HG03442 (cell line): ENCODE data around the gene ARHGAP5.

Experiments used
- ATAC-seq: cut with Tn5 transposase; IDR thresholded peaks from one replicate; pipeline ENCODE4 v1.9.1; 2021; ENCODE audit warnings: mild to moderate bottlenecking, moderate library complexity; ENCODE audit not compliant: unreplicated experiment

Gene ARHGAP5, protein sequence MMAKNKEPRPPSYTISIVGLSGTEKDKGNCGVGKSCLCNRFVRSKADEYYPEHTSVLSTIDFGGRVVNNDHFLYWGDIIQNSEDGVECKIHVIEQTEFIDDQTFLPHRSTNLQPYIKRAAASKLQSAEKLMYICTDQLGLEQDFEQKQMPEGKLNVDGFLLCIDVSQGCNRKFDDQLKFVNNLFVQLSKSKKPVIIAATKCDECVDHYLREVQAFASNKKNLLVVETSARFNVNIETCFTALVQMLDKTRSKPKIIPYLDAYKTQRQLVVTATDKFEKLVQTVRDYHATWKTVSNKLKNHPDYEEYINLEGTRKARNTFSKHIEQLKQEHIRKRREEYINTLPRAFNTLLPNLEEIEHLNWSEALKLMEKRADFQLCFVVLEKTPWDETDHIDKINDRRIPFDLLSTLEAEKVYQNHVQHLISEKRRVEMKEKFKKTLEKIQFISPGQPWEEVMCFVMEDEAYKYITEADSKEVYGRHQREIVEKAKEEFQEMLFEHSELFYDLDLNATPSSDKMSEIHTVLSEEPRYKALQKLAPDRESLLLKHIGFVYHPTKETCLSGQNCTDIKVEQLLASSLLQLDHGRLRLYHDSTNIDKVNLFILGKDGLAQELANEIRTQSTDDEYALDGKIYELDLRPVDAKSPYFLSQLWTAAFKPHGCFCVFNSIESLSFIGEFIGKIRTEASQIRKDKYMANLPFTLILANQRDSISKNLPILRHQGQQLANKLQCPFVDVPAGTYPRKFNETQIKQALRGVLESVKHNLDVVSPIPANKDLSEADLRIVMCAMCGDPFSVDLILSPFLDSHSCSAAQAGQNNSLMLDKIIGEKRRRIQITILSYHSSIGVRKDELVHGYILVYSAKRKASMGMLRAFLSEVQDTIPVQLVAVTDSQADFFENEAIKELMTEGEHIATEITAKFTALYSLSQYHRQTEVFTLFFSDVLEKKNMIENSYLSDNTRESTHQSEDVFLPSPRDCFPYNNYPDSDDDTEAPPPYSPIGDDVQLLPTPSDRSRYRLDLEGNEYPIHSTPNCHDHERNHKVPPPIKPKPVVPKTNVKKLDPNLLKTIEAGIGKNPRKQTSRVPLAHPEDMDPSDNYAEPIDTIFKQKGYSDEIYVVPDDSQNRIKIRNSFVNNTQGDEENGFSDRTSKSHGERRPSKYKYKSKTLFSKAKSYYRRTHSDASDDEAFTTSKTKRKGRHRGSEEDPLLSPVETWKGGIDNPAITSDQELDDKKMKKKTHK (N-terminal part only)

DNA sequence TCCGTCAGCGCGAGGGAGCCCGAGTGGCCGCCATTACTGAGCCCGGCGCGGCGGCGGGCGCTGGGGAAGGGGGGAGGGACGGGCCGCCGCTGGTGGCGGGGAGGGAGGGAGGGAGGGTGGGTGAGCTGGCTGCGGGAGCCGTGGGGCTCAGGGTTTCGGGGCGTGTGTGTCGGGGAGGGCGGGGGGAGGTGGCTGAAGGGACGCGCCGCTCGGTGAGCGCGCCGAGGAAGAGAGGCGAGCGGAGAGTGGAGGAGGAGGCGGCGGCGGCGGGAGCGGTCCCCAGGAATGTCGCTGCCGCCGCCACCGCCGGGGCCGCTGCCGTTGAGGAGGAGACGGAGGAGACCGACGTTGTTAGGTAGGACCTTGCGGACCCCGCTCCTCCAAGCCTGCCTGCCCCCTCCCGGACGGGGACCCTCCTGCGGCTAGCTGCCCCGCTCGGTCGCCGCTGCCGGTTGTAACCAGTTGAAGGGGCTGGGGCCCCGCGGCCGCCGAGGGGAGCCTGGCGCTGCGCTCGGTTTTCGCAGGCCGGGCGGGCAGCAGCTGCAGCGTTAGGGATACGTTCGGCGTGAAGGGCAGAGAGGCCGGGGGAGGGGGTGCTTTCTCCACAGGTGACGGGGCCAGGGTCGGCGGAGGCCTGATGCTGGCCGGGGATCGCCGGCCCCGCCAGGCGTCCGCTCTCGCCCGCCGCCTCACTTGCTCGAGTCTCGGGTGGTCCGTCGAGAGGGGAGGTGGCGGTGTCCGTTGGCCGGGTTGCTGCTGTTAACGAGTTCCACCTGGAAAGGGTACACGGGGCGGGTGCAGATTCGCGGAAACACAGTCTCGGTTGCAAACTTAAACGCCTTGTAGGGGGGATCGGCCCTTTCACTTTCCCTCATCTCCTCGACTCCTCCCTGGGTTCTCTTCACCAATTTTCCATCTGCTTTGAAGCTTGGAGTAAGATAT lies at the start of gene ARHGAP5:
Gene ARHGAP5 (plus strand): TSS at position 224 of the 942 bp plus-strand sequence. CDS start 13,366 bp downstream, outside the sequence.
- ATAC-seq = peak; percentile 37

DNA sequence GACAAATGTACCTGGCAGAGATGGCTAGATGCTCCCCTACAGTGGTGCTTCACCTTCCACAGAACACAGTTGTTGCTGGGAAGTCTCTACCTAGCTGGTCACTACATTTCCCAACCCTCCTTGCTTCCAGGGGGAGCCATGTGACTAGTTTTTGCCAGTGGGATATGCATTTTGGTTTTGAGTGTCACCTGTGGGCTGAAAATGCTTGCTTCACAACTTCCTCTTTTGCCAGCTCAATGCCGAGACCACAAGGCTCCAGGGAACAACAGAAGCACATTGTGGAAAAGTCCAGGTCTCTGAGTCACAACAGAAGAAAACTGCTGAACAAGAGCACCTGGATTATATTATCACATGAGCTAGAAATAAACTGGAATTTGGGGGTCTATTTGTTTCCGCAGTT lies 48.5 kb upstream of the ARHGAP5 start:
- no peak for ATAC-seq

DNA sequence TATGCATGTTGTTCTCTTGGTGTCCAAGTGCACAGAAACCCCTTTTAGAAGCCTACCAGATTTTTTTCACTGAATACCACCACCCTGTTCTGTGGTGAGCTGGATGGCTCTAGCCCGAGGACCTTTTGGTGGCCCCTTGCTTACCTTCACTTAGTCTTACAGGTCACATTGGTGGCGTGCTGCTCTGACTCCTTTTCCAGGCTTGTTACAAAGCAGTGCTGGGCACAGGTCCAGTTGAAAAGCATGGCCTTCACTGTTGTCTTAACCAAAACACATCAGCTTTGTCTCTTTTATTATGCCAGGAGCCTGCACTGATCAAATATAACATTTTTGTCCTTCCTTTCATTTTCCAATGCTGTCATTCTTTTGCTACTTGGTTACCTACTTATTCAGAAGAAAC lies 43.6 kb upstream of the ARHGAP5 start:
- ATAC-seq = no peak

DNA sequence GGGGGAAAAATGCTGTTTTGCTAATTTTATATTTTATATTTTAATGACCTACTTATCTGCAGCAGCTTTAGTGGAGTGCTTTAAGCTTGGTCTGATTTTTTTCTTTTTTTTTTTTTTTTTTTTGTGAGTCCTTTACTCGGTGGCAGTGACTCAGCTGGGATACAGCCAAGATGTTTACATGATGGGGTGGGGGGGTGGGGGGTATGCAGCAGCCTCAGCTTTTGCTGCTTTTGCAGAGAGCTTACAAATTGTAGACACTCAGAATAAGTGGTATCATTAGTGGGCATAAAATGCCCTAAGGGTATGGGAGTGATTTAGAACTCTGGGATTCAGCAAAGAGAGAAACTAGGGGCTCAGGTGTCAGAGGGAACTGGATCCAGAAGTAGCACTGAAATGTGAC lies 38.2 kb upstream of the ARHGAP5 start:
- no peak for ATAC-seq

DNA sequence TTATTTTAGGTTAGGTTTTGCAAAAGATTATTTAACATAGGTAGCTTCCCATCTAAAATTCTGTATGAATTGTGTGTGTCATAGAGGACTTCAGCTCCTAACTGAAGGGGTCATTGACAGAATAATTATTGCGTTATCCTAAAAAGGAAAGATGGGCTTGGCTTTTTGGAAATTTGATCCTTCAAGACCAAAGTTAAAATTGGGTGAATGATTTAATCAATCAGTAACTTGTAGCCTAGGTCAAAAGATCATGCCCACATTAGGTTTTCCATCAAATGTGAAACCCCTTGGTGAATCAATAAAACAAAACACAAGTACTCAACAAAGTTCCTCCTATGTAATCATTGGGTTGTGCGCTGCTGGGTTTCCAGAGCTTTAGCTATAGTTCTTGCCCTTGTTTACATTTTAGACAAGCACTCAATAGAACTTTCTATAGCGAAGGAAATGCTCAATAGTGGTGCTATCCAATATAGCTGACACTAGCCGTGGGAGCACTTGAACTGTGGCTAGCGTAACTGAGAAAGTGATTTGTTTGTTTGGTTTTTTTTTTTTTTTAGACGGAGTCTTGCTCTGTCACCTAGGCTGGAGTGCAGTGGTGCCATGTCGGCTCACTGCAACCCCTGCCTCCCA lies 37.6 kb upstream of the ARHGAP5 start:
- no peak for ATAC-seq

DNA sequence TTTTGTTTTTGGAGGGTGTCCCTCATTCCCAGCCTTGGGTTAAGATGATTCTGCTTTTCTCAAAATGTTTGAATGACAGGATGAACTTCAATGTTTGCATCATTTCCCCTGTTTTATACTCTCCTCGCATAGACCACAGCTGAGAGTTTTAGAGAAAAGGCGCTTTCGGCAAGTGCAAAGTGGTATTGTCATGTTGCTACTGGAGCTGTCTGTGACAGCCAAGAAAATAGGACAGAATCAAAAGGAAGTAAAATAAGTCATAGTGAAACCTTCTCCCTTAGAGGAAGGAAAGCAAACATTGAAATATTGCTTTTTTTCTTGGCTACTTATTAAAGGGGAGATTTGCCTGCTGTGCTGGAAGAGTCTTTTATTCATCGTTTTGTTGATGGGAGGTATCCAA lies 33.5 kb upstream of the ARHGAP5 start:
- ATAC-seq = no peak

DNA sequence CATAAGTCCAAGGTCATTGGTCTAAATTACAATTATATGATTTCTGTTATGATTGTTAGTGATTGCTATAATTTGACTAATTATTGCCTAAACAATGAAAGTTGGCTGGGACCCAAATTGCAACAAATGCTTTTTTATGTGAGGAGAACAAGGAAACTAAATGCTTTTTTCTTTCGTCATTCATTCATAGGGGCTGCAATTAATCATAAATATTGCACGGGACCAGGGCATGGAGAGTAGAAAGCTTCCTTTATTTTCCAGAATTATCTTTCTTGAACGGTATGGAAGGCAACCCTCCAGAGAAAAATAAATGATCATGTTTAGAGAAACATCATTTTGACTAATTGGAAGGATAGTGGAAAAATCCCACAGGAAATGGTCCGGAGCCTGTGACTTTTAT lies 32.6 kb upstream of the ARHGAP5 start:
- no peak for ATAC-seq

DNA sequence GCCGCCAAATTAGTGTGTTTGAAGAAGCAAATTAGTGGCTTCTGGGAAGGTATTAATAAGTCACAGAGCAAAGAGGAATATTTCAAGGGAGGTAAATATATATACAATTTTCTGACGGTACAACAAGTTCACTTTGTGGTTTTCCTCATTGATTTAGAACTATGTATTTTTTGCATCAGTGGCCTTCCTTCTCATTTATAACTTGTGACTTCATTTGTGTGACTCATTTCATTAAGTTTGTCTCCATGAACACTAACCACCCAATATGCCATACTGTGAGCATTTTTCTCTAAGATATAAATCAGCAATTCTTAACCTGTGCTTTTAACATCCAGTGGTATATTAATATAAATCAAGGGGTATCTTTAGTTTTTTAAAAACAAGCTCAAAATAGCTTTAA lies 29.3 kb upstream of the ARHGAP5 start:
- no peak for ATAC-seq

DNA sequence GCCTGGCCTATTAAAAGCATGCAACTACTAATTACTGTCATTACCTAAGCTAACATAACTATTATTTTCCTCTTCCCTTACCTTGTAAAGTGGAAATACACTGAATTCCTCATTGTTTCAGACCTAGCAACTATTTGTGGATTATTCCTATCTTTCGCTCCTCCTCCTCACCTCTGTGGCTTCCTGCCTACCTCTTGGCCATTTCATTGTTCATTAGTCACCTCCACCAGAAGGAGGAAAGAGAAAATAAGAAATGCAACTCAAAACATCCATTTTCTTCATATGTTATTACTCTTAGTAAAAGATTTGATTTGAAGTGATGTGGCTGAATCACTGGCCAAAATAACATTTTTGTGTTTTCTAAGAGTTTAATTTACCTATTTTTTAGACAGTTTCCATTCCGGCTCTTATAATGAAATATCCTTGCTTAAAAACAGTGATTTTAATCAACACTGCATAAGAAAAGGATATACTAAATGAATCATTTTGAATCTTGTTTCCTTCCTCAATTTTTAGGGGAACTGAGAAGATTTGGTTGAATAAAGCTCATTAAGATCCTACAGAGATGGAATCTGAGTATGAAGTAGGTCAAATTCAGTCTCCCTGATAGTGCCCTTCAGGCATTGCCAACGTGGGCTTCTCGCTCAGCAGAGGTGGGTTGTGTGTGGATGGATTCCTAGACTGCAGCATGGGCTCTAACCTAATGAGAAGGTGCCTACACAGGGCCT lies 27.6 kb upstream of the ARHGAP5 start:
- no peak for ATAC-seq

DNA sequence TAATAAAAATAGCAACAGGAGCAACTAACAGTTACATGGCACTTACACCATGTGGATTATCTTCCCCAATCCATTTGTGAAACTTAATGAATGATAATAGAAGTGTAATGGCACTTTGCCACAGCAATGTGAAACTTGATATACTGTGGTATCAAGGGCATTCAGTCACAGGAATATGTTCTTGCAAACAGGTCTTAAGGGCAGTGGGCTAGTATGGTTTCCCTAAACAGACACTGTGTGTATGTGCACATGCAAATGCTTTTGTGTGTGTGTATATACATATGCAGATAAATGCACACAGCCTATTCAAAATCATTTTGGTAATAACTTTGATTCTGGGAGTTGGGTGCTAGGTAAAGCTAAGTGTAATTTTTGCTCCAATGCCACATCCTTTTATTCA lies 26.2 kb upstream of the ARHGAP5 start:
- ATAC-seq = no peak

DNA sequence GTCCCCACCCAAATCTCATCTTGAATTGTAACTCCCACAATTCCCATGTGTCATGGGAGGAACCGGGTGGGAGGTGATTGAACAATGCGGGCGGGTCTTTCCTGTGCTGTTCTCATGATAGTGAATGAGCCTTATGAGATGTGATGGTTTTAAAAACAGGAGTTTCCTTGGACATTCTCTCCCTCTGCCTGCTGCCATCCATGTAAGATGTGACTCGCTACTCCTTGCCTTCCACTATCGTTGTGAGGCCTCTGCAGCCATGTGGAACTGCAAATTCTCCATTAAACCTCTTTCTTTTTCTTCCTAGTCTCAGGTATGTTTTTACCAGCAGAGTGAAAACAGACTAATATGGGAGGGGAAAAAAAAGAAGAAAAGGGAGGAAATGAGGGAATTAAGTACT lies 22.6 kb upstream of the ARHGAP5 start:
- no peak for ATAC-seq

DNA sequence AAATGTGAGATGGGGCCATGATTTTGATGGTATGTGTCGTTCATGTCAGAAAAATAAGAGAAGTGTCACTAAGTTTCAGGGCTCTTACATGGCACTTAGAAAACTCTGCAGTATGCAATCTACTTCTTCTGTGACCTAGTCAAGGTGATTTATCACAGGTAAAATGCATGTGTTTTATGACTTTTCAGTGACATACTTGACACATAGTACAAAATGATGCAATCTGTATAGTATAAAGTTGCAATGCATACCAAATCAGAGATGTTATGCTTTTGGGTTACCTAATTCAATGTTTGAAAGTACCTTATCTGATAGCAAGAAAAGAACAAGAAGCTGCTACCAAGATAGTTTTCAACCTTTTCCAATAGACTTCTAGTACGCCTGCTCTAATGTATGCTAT lies 21.9 kb upstream of the ARHGAP5 start:
- no peak for ATAC-seq

DNA sequence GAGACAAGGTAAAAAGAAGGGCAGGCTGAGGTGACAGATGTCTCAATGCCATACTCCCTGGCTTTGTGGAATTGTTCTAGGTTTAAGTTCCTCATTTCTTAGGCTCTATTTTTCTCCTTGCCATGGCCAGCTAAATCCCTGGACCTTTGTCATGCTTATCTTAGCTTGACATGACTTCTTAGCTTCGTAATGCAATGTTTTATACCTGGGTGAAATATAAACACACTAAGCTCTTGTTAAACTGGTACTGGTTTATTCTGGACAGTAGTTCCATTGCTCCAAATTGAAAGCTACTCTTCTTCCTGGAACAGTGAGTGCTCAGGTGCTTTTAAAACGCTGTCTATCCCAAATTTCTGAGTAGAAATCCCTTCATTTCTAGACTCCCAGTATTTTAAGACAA lies 17.4 kb upstream of the ARHGAP5 start:
- no peak for ATAC-seq

DNA sequence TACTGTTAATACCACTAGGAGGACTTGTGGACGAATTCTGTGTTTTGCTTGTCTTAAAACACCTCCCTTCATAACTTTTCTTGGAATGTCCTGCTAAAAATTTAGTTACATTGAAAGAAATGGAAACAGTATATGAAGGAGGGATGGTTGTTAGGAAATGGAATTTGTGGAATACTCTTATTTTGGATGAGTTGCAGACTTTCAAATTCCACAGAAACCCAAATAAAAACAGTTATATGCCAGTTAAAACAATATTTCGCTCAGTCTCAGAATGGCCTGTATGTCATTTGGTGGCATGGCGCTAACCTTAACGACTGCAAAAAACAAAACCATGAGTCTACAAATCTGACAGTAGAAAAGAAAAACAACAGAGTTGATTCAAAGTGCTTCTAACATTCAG lies 12.2 kb upstream of the ARHGAP5 start:
- ATAC-seq = no peak

DNA sequence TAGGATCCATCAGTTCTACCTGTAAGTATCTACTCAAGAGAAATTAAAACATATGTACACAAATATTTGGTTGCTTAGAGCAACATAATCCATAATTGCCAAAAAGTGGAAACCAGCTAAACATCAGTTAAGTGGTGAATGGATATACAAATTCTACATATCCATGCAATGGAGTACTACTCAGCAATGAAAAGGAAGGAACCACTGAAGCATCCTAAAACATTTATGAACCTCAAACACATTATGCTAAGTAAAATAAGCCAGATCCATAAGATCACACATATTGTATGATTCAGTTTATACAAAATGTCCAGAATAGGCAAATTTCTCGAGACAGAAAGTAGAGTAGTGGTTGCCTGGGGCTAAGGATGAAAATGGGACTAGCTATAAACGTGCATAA lies 8.4 kb upstream of the ARHGAP5 start:
- no peak for ATAC-seq

DNA sequence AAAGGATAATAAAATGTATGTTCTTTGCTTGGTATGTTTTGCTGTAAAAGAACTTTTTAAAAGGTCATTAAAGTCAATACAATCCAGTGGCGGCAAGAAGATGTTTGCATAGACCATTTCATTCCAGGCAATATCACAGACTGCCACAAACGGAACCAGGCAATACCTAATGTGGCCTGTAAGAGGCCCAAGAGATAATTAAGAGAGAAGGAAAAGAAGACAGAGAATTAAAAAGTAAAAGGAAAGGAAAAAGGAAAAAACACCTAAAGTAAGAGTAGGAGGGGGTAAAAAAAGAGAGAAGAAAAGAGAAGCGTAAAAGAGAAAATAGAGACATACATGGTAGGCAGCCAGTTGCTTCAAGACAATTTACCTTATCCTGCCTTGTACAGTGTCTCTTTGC lies 6.8 kb upstream of the ARHGAP5 start:
- ATAC-seq = no peak

DNA sequence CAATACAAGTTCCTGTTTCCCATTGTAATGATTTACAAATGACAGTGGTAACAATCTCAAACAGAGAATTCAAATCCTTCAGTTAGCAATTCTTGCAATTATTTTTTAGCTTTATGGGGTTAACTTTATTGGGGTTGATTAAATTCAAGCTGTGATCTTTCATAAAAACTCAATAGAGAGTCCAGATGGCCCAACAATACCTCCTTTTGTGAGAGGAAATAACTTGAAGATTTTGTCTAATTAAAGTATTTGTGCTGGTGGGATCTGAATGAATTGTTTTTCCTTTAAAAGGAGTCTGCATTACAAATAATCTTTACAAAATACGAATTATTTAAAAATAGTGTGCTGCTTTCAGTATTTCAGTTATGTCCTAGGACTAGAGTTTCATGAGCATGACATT lies 4.4 kb upstream of the ARHGAP5 start:
- ATAC-seq = no peak

DNA sequence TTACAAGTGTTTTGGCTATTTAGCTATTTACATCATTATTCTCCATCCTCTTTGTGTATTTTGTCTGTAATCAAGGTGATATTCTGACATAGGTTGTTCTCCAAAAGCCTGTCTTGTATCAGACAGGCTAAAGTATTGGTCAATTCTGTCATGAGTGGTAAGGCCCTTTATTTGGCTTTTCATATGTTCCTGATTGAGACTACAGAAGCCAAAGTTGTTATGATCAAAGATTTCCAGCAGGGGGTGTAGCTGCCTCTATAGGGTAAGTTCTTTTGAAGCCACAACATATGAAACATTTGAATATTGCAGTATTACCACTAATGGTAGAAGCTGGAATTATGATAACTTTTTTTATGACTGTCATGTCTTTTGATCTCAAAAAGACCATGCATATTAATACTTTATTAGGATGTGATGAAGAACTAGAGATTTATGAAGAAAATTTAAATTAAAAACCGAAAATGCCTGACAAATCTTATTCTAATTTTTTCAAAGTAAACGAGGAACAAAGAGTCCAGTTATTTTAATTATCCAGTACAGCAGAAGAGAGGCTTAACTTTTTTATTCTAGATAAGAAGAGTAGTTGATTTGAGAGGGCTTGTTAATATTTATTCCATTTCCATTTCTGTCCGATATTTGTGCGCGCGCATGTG lies 3.4 kb upstream of the ARHGAP5 start:
- peak; percentile 19 for ATAC-seq
